ENCODE measurements around the gene SPATA18. TPM values are rescaled to one million over a fixed set of nuclear protein-coding genes. Genes with fewer than 3 reads are reported as not detected.
"Not testable (repeated sequence)": the region's sequence is repeated elsewhere in the genome, so short reads cannot be mapped to it uniquely, and the experiment has no call there.

SPATA18 gene
- total RNA-seq, 1 donor from 2014 or later = 12.4 TPM

DNA sequence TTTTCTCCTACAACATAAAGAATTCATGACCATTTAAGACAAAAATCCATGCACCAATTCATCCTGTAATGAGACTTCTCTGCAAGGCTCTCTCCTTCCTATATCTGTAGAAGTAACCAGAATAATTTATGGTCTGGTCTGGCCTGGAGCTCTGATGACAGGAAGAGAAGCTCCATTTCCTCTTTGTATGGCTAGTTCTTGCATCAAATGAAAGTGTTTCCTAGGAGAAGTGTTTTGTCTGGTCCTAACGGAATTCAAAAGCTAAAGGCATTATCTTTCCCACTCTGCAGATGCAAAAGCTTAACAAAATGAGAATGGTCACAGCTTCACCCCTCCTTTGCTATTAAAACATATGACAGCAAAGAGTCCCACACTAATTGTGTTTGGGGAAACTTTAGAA is 55.1 kb downstream of the SPATA18 start:
- DNase-seq (ENCODE audit: low spot score) = no peak

- no peak for DNase-seq (ENCODE audit: low spot score)
Measured at GRCh38 chr4:52106660-52107059, 55.6 kb downstream of the SPATA18 start.

GRCh38 chr4:52107336-52107735 is 56.2 kb downstream of the SPATA18 start:
- DNase-seq (ENCODE audit: low spot score) = no peak

- no peak for DNase-seq (ENCODE audit: low spot score)
Measured at GRCh38 chr4:52107745-52108144, 56.6 kb downstream of the SPATA18 start.

GRCh38 chr4:52110171-52110570 is 59.1 kb downstream of the SPATA18 start:
- DNase-seq (ENCODE audit: low spot score) = no peak

- DNase-seq (ENCODE audit: low spot score) = no peak
Measured at GRCh38 chr4:52111995-52112394, 60.9 kb downstream of the SPATA18 start.

GRCh38 chr4:52112411-52112810 is 61.3 kb downstream of the SPATA18 start:
- no peak for DNase-seq (ENCODE audit: low spot score)

DNA sequence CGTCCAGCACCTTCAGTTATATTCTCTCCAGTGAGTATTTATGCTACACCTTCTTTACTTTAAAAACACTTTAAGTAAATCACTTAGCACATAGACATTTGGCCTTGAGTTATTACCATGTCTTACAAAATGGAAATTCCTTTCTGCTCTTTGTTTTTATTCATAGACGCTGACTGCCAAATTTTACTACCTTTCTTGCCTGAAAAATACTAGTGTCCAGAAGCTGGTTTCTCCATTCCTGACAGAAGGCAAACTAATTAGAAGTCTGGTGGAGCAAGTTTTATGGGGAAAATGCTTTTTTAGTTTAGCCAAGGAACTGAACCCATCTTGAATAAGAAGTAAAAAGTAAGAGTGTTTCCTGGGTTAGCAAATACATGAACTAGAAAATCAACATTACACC is 65.5 kb downstream of the SPATA18 start:
- no peak for DNase-seq (ENCODE audit: low spot score)

- DNase-seq (ENCODE audit: low spot score) = no peak
Measured at GRCh38 chr4:52126226-52126625, 75.1 kb downstream of the SPATA18 start.

DNA sequence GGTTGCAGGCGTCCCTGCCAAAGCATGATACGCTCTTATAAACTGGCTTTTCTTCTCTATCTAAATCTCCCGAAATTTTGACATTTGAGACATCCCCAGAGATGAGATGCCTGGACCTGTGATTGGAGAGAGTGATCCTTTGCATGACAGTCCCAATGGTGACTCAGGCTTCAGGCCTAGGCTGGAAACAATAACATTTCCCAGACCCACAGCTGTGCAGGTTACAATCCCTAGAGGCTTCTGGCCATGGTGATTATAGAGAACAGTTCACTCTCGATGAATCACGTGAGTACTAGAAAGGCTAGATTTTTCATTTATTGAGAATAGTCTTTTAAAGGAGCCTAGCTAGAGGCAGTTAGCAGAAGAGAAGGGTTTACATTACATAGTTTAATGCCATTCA is 75.9 kb downstream of the SPATA18 start:
- DNase-seq (ENCODE audit: low spot score) = no peak

- DNase-seq (ENCODE audit: low spot score) = no peak
Measured at GRCh38 chr4:52135171-52135570, 84.1 kb downstream of the SPATA18 start.

GRCh38 chr4:52137152-52137551 is 86.0 kb downstream of the SPATA18 start:
- DNase-seq (ENCODE audit: low spot score) = not testable (repeated sequence)

DNA sequence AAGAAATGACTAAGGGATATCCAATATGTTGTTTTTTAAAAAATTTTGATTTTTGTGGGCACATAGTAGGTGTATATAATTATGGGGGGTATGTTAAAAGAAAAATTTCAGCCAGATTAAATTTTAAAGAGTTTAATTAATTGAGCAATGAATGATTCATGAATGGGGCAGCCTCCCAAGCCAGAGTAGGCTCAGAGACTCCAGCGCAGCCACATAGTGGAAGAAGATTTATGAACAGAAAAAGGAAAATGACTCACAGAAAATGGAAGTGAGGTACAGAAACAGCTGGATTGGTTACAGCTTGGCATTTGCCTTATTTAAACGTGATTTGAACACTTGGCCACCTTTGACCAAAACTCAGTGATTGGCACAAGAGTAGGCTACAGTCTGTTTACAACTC is 91.7 kb downstream of the SPATA18 start:
- no peak for DNase-seq (ENCODE audit: low spot score)

GRCh38 chr4:52143815-52144214 is 92.7 kb downstream of the SPATA18 start:
- no peak for DNase-seq (ENCODE audit: low spot score)

GRCh38 chr4:52144372-52144771 is 93.3 kb downstream of the SPATA18 start:
- DNase-seq (ENCODE audit: low spot score) = no peak

Other genes with a start within 250 kb of the SPATA18 start
- 71.2 TPM for gene DCUN1D4, start 208.2 kb upstream of the SPATA18 start, total RNA-seq
- 0.29 TPM for gene LRRC66, start 30.9 kb upstream of the SPATA18 start, total RNA-seq
- gene SGCB, start 13.0 kb upstream of the SPATA18 start, total RNA-seq = 29.4 TPM

Data from ureter (tissue), 1 donor.